WI38 (cell line): ENCODE data around the gene PRPF6.

Experiments used
- H3K4me3 ChIP-seq: 2 replicates; pipeline ENCODE4 v1.5.1; 2011; ENCODE audit warnings: low read depth, mild to moderate bottlenecking, control low read depth, low read length
- CTCF ChIP-seq: IDR thresholded peaks from 2 replicates; pipeline ENCODE4 v1.5.1; 2012; ENCODE audit warnings: low read depth, mild to moderate bottlenecking, control low read depth, low read length

PRPF6 gene

DNA sequence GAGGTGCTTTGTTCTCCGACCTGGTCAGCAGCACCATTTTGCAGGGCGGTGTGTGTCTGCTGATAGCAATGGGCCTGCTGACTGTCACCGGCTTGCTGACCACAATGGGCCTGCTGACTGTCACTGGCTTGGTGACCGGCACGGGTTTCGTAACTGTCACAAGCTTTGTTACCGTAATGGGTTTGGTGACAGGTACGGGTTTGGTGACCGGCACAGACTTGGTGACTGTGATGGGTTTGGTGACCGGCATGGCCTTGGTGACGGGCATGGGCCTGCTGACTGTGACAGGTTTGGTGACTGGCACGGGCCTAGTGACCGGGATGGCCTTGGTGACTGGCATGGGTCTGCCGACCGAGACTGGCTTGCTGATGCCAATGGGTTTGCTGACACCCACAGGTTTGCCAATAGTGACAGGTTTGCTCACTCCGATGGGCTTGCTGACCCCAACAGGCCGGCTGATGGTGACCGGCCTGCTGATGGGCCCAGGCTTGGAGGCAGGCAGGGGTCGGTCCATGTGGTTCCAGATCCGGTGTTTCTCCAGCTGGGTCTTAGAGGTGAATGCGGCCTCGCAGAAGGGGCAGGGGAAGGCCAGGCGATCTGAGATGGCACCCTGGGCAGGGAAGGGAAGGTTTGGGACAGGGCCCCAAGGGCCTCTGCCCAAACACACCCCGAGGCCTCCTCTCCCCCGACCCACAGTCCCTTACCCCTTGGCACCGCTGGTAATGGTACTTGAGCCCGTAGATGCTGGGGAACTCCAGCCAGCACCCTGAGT lies 14.6 kb upstream of the PRPF6 start:
- H3K4me3 ChIP-seq = no peak overlapping the region
- TF ChIP-seq CTCF = no peak

DNA sequence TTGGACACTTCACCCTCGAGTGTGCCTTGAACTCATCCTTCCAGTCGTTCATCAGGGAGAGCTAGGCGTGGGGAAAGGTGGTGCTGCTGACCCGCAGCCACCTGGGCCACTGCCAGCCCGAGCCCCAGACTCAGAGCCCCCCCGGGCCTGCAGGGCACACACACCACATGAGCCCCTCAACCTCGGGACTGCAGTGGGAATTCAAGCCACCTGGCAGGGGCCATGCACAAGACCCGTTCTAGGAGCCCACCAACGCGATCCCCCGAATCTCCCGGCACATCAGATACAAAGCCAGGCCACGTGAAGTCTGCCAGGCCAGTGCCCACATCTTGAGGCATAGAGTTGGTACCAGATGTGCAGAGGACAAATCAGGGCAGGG lies 14.0 kb upstream of the PRPF6 start:
- no peak for TF ChIP-seq CTCF
- no peak overlapping the region for H3K4me3 ChIP-seq

GRCh38 chr20:63967330-63968135 lies 13.4 kb upstream of the PRPF6 start:
- no peak overlapping the region for H3K4me3 ChIP-seq
- TF ChIP-seq CTCF = no peak

- TF ChIP-seq CTCF = no peak
- peak overlapping the region; percentile 68 for H3K4me3 ChIP-seq
Observed at GRCh38 chr20:63968136-63968927, 12.6 kb upstream of the PRPF6 start.

- no peak for TF ChIP-seq CTCF
- H3K4me3 ChIP-seq = peak overlapping the region; percentile 68
Observed at GRCh38 chr20:63968928-63969760, 11.8 kb upstream of the PRPF6 start.

DNA sequence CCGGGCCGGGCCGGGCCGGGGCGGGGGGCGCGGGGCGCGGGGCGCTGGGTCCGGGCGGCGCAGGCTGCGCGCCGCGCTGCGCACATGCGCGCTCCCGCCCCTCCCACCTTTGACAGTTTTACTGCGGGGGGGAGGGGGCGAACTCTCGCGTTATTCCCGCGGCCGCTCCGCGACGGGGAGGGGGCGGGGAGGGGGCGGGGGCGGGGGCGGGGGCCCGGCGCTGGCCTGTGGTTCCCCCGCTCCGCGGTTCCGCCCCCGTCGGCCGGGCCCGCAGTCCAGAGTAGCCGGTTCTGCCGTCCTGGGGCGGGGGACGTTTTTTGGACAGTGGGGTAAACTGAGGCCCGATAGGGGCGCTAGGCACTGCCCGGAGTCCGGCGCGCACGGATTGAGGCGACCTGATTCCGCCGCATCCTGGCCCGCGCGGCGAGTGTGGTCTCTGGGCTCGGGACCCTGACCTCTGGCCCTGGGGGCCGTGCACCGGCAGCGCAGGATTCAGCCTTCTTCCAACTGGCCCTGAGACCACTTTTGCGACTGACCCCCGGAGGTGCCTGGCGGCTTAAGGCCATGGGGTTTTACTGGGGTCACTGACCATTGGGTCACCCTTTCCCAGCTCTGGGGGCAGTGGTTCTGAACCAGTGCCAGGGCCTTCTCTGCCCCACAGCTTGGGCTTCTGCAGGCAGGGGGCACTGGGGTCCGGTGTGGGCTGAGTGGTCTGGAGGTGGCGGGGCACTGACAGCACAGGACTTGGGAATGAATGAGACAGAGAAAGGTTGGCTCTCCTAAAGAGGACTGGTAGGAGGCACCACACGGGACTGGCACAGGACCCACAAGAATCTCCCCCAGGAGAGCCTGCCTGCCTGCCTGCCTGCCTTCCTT lies 10.9 kb upstream of the PRPF6 start, which contains the start of gene ZNF512B:
TSS of gene ZNF512B (minus strand) at position 93 of the 876 bp plus-strand sequence. CDS start 1,980 bp downstream, outside the sequence.
- TF ChIP-seq CTCF = no peak
- peak within 1 kb of the TSS; percentile 68 for H3K4me3 ChIP-seq
